GM12891 (cell line): ENCODE data around the gene SLC48A1.

Experiments used
- PAX5 ChIP-seq: IDR thresholded peaks from 2 replicates; pipeline ENCODE4 v1.6.1; 2011; ENCODE audit warnings: low read length, moderate library complexity, mild to moderate bottlenecking; ENCODE audit not compliant: insufficient read depth, severe bottlenecking
- POLR2A ChIP-seq: IDR thresholded peaks from 2 replicates; pipeline ENCODE4 v1.6.1; 2011; ENCODE audit warnings: low read depth, low read length, control low read depth
- POLR2AphosphoS5 ChIP-seq: IDR thresholded peaks from 2 replicates; pipeline ENCODE4 v1.6.1; 2011; ENCODE audit warnings: low read depth, low read length, control low read depth
- POU2F2 ChIP-seq: IDR thresholded peaks from 2 replicates; pipeline ENCODE4 v1.6.1; 2011; ENCODE audit warnings: low read depth, mild to moderate bottlenecking, control low read depth, low read length, moderate library complexity
- TAF1 ChIP-seq: IDR thresholded peaks from 2 replicates; pipeline ENCODE4 v1.6.1; 2011; ENCODE audit warnings: low read depth, low read length, control low read depth

DNA sequence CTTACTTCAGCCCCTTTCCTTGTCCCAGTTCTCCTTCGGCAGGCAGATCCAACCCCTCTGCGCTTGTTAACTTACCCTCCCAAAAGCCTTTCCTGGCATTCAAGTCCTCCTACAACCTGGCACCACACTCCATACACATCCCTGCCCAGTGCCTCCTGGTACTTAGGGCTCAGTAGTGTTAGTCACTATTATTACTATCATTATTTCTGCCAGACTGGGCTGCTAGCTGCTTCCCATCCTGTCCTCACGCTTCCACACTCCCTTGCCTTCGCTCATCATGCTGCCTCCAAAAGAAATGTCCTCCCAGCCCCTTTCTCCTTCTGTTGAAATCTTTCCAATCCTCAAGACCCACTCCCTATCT is 48.3 kb downstream of the SLC48A1 start:
- TF ChIP-seq POLR2A: no peak
- no peak for TF ChIP-seq POLR2AphosphoS5
- no peak for TF ChIP-seq POU2F2
- no peak for TF ChIP-seq TAF1
- TF ChIP-seq PAX5: no peak
